Neural cell (in vitro differentiated cells): ENCODE data around the gene AFF3. TPM values are rescaled to one million over a fixed set of nuclear protein-coding genes. Genes with fewer than 3 reads are reported as not detected.

ENCODE experiments used
- H2AFZ ChIP-seq: fragments of 200-600, 300-800 bp; sonication (generic), shearing (Covaris generic); 2 replicates; pipeline ENCODE4 v1.6.0; 2014; ENCODE audit warnings: low read depth, mild to moderate bottlenecking, antibody characterized with exemption, low read length, moderate library complexity
- H3F3A ChIP-seq: fragments of 200-600 bp; shearing (Covaris generic); 2 replicates; pipeline ENCODE4 v1.6.1; 2016; ENCODE audit warnings: mild to moderate bottlenecking, moderate library complexity, mixed read lengths, antibody characterized with exemption, low read length; ENCODE audit not compliant: insufficient read depth, poor library complexity, severe bottlenecking
- H3K27ac ChIP-seq: fragments of 200-600, 300-800 bp; sonication (generic), shearing (Covaris generic); 2 replicates; pipeline ENCODE4 v1.5.1; 2014; ENCODE audit warnings: mild to moderate bottlenecking, low read length, moderate library complexity
- H3K27me3 ChIP-seq: fragments of 300-800, 200-600 bp; sonication (generic), shearing (Covaris generic); 2 replicates; pipeline ENCODE4 v1.6.0; 2014; ENCODE audit warnings: mild to moderate bottlenecking, low read depth, low read length, moderate library complexity; ENCODE audit not compliant: insufficient read depth
- H3K36me3 ChIP-seq: fragments of 300-800, 200-600 bp; sonication (generic), shearing (Covaris generic); 2 replicates; pipeline ENCODE4 v1.5.1; 2014; ENCODE audit warnings: mild to moderate bottlenecking, antibody characterized with exemption, low read length, moderate library complexity; ENCODE audit not compliant: insufficient read depth
- H3K4me2 ChIP-seq: fragments of 300-800, 200-600 bp; sonication (generic), shearing (Covaris generic); 2 replicates; pipeline ENCODE4 v1.6.0; 2014; ENCODE audit warnings: mild to moderate bottlenecking, low read length
- H3K4me3 ChIP-seq: fragments of 300-800, 200-600 bp; sonication (generic), shearing (Covaris generic); 2 replicates; pipeline ENCODE4 v1.5.1; 2014; ENCODE audit warnings: mild to moderate bottlenecking, low read length, moderate library complexity
- H3K79me2 ChIP-seq: fragments of 200-600 bp; shearing (Covaris generic); replicated peaks from 2 replicates; pipeline ENCODE4 v1.6.0; 2014; ENCODE audit warnings: mild to moderate bottlenecking, low read length, moderate library complexity; ENCODE audit not compliant: insufficient read depth
- H3K9ac ChIP-seq: fragments of 300-800, 200-600 bp; sonication (generic), shearing (Covaris generic); 2 replicates; pipeline ENCODE4 v1.6.1; 2016; ENCODE audit warnings: mild to moderate bottlenecking, low read length, mixed read lengths
- H3K9me2 ChIP-seq: fragments of 200-600 bp; shearing (Covaris generic); 2 replicates; pipeline ENCODE4 v1.6.1; 2016; ENCODE audit warnings: mild to moderate bottlenecking, low read length, mixed read lengths; ENCODE audit not compliant: insufficient read depth
- H3K9me3 ChIP-seq: fragments of 200-600, 300-800 bp; sonication (generic), shearing (Covaris generic); 2 replicates; pipeline ENCODE4 v1.6.1; 2016; ENCODE audit warnings: mild to moderate bottlenecking, mixed run types, low read length, moderate library complexity, mixed read lengths
- H4K20me1 ChIP-seq: fragments of 200-600 bp; shearing (Covaris generic); 2 replicates; pipeline ENCODE4 v1.6.1; 2016; ENCODE audit warnings: mild to moderate bottlenecking, mixed run types; ENCODE audit not compliant: insufficient read depth
- CTCF ChIP-seq: fragments of 450-650 bp; IDR thresholded peaks from 2 replicates; pipeline ENCODE4 v1.5.1; 2014; ENCODE audit warnings: antibody characterized with exemption, mild to moderate bottlenecking, moderate library complexity; ENCODE audit not compliant: poor library complexity, severe bottlenecking
- EP300 ChIP-seq: fragments of 450-650 bp; conservative IDR thresholded peaks from 2 replicates; pipeline ENCODE4 v1.6.1; 2014; ENCODE audit warnings: antibody characterized with exemption, mild to moderate bottlenecking, moderate library complexity; ENCODE audit not compliant: poor library complexity, severe bottlenecking
- EZH2 ChIP-seq: fragments of 200-600, 300-800 bp; shearing (Covaris generic), sonication (generic); IDR thresholded peaks from 2 replicates; pipeline ENCODE4 v1.6.1; 2014; ENCODE audit warnings: antibody characterized with exemption, low read length, borderline replicate concordance, mild to moderate bottlenecking; ENCODE audit not compliant: insufficient read depth, poor library complexity, severe bottlenecking
- MXI1 ChIP-seq: fragments of 450-650 bp; conservative IDR thresholded peaks from 2 replicates; pipeline ENCODE4 v1.6.1; 2014; ENCODE audit warnings: antibody characterized with exemption, mild to moderate bottlenecking; ENCODE audit not compliant: poor library complexity, severe bottlenecking
- POLR2AphosphoS5 ChIP-seq: IDR thresholded peaks from 2 replicates; pipeline ENCODE4 v1.6.1; 2012
- RAD21 ChIP-seq: fragments of 450-650 bp; conservative IDR thresholded peaks from 2 replicates; pipeline ENCODE4 v1.6.1; 2014; ENCODE audit warnings: antibody characterized with exemption, mild to moderate bottlenecking, moderate library complexity
- REST ChIP-seq: IDR thresholded peaks from 2 replicates; pipeline ENCODE4 v1.6.1; 2012; ENCODE audit warnings: borderline replicate concordance
- SMC3 ChIP-seq: fragments of 450-650 bp; conservative IDR thresholded peaks from 2 replicates; pipeline ENCODE4 v1.6.1; 2014; ENCODE audit warnings: antibody characterized with exemption, mild to moderate bottlenecking, moderate library complexity; ENCODE audit not compliant: poor library complexity
- TAF1 ChIP-seq: IDR thresholded peaks from 2 replicates; pipeline ENCODE4 v1.6.1; 2012; ENCODE audit warnings: low read depth
- polyA plus RNA-seq: library from polyadenylated mRNA; depleted of rRNA; stranded (reverse); fragments of >200 nt; gene quantifications from 2 replicates; pipeline ENCODE4 v1.2.3, GENCODE V29; 2014

The AFF3 gene
- polyA plus RNA-seq, 1 donor from 2014 or later, result 5.1 TPM

- no peak for TF ChIP-seq EZH2
- no peak for TF ChIP-seq RAD21
- no peak for TF ChIP-seq TAF1
- no peak for TF ChIP-seq REST
- no peak for TF ChIP-seq SMC3
- H2AFZ ChIP-seq, result no peak overlapping the region
- H3K79me2 ChIP-seq, result no peaks in the 10 kb centered on the region
- H3K36me3 ChIP-seq, result no peaks in the 10 kb centered on the region
- H3F3A ChIP-seq, result no peaks in the 10 kb centered on the region
- no peak overlapping the region for H3K4me2 ChIP-seq
- no peaks in the 10 kb centered on the region for H3K9me2 ChIP-seq
- no peaks in the 10 kb centered on the region for H4K20me1 ChIP-seq
- H3K9me3 ChIP-seq, result no peaks in the 10 kb centered on the region
- H3K9ac ChIP-seq, result no peak overlapping the region
- peaks cover 2% of the 10 kb centered on the region for H3K27me3 ChIP-seq
- H3K27ac ChIP-seq, result peak overlapping the region; percentile 49
- no peak overlapping the region for H3K4me3 ChIP-seq
Measured at GRCh38 chr2:99975386-99975785, 167.0 kb downstream of the AFF3 start.

- Histone ChIP-seq H2AFZ (no peak overlapping the region), H3K79me2 (no peaks in the 10 kb centered on the region), H3K36me3 (no peaks in the 10 kb centered on the region), H4K20me1 (no peaks in the 10 kb centered on the region), H3K27ac (peak overlapping the region; percentile 49), H3K9me2 (no peaks in the 10 kb centered on the region), H3K4me2 (no peak overlapping the region), H3K4me3 (peak overlapping the region; percentile 22), H3F3A (no peaks in the 10 kb centered on the region), H3K9ac (no peak overlapping the region), H3K27me3 (peaks cover 2% of the 10 kb centered on the region), H3K9me3 (no peaks in the 10 kb centered on the region)
- TF ChIP-seq TAF1 (no peak), EZH2 (no peak), EP300 (no peak), RAD21 (no peak), POLR2AphosphoS5 (no peak), REST (no peak), SMC3 (no peak), CTCF (no peak), MXI1 (no peak)
Measured at GRCh38 chr2:99974682-99975375, 167.6 kb downstream of the AFF3 start.
